Measurements from ENCODE around the gene AWAT2. TPM values are rescaled to one million over a fixed set of nuclear protein-coding genes. Genes with fewer than 3 reads are reported as not detected.

AWAT2 gene
- total RNA-seq, 1 experiment from 2014 or later = not detected

DNA sequence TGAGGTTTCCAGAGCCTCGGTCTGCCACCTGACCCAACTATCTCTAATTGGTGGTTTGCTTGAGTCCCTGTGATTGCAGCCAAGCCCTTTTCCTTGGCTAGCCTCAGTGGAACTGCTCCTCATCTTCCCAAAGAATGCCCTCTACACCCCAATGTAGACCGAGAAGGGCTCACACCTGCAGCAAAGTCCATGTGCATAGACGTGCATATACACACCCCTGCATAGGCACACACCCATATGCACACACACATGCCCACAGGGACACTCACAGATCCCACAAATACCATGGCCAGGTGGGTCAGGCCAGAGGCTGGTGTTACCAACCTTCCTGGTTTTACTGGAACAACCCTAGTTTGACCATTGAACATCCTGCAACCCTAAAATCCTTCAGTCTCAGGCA is 332 bp downstream of the AWAT2 start:
- ChIA-PET CTCF (no interaction called here), POLR2A (ENCODE audit: low non-redundant PET) (no interaction called here)
- no peak for DNase-seq (ENCODE audit: low spot score)
- Histone ChIP-seq H3K4me3 (ENCODE audit: low read depth, low read length, poor library complexity, severe bottlenecking) (no peak overlapping the region), H3K4me1 (ENCODE audit: insufficient read depth, low read length, poor library complexity, severe bottlenecking) (no peaks in the 10 kb centered on the region), H3K27me3 (replicated peaks; ENCODE audit: insufficient read depth, low read depth, low read length, poor library complexity) (no peaks in the 10 kb centered on the region), H3K36me3 (ENCODE audit: insufficient read depth, low read length, poor library complexity, severe bottlenecking) (no peaks in the 10 kb centered on the region), H3K9me3 (ENCODE audit: low read depth, low read length, poor library complexity, severe bottlenecking) (no peaks in the 10 kb centered on the region), H3K27ac (ENCODE audit: low read depth, low read length, poor library complexity, severe bottlenecking) (no peak overlapping the region)
- no peak for TF ChIP-seq EZH2 (IDR thresholded peaks at IDR 0.05; ENCODE audit: borderline replicate concordance, low read depth, low read length, poor library complexity, severe bottlenecking)
- TF ChIP-seq, protein P1, sequence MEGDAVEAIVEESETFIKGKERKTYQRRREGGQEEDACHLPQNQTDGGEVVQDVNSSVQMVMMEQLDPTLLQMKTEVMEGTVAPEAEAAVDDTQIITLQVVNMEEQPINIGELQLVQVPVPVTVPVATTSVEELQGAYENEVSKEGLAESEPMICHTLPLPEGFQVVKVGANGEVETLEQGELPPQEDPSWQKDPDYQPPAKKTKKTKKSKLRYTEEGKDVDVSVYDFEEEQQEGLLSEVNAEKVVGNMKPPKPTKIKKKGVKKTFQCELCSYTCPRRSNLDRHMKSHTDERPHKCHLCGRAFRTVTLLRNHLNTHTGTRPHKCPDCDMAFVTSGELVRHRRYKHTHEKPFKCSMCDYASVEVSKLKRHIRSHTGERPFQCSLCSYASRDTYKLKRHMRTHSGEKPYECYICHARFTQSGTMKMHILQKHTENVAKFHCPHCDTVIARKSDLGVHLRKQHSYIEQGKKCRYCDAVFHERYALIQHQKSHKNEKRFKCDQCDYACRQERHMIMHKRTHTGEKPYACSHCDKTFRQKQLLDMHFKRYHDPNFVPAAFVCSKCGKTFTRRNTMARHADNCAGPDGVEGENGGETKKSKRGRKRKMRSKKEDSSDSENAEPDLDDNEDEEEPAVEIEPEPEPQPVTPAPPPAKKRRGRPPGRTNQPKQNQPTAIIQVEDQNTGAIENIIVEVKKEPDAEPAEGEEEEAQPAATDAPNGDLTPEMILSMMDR (conservative IDR thresholded peaks at IDR 0.05; ENCODE audit: low read depth, low read length) = no peak
- BruUV-seq (replicated peaks) = no TSS peak
- intact Hi-C loops (cut with micrococcal nuclease; ENCODE audit: unreplicated experiment) = no loop called here

DNA sequence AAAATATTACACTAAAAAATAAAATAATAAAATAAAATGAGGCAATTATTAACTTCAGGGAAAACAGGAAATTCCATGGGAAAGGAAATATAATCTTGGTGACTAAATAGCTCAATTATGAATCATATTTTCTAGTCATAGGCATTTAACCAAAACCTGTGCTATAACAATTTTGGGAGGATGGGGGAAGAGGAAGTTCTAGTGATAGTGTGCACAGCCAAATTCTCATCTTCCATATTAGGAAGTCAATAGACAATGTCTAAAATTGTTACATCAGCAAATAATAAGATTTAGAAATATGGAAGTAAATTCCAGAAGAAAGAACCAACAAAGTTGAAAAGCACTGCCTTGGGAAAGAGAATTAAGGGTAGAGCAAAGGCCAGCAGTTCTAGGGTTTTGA is 2.8 kb downstream of the AWAT2 start:
- no peak for DNase-seq (ENCODE audit: low spot score)
- ChIA-PET POLR2A (ENCODE audit: low non-redundant PET) (no interaction called here), CTCF (no interaction called here)
- intact Hi-C loops (cut with micrococcal nuclease; ENCODE audit: unreplicated experiment) = no loop called here
- Histone ChIP-seq H3K36me3 (ENCODE audit: insufficient read depth, low read length, poor library complexity, severe bottlenecking) (no peaks in the 10 kb centered on the region), H3K27ac (ENCODE audit: low read depth, low read length, poor library complexity, severe bottlenecking) (no peak overlapping the region), H3K4me3 (ENCODE audit: low read depth, low read length, poor library complexity, severe bottlenecking) (no peak overlapping the region), H3K4me1 (ENCODE audit: insufficient read depth, low read length, poor library complexity, severe bottlenecking) (no peaks in the 10 kb centered on the region), H3K27me3 (replicated peaks; ENCODE audit: insufficient read depth, low read depth, low read length, poor library complexity) (no peaks in the 10 kb centered on the region), H3K9me3 (ENCODE audit: low read depth, low read length, poor library complexity, severe bottlenecking) (no peaks in the 10 kb centered on the region)
- no TSS peak for BruUV-seq (replicated peaks)
- no peak for TF ChIP-seq EZH2 (IDR thresholded peaks at IDR 0.05; ENCODE audit: borderline replicate concordance, low read depth, low read length, poor library complexity, severe bottlenecking)
- TF ChIP-seq, protein P1 (conservative IDR thresholded peaks at IDR 0.05; ENCODE audit: low read depth, low read length) = no peak

DNA sequence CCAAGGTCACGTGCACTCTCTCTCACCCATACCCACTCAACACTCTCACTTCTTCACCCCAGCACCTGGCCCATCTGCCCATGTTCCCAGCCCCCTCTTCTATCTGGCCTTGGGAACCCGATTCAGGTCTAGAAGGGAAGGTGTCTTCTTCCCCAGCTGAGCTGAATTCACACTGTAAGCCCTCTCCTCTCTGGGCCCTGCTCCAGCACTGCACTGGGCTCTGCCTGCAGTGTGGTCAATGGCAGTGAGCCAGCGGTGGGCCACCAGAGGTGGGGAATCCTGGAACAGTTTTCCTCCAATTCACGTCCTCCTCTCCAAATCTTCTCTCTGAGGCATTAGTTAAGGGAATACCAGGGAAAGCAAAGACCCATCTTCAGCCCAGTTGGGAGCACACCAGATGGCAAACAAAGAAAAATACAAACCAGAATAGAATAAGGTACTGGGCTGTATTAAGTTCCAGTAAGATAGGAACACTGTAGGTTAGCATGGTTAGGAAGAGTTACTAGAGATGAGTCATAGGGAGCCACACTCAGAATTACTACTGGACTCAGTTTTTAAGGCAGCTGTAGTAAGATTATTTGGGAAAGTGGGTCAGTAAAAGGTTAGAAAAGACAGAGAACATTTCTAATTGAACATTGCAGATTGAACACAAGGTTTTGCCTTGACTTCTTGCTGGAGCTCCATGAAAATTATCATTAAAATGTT is 5.0 kb downstream of the AWAT2 start:
- no peak for DNase-seq (ENCODE audit: low spot score)
- TF ChIP-seq, protein P1 (conservative IDR thresholded peaks at IDR 0.05; ENCODE audit: low read depth, low read length) = no peak
- TF ChIP-seq EZH2 (IDR thresholded peaks at IDR 0.05; ENCODE audit: borderline replicate concordance, low read depth, low read length, poor library complexity, severe bottlenecking) = no peak
- H3K36me3 ChIP-seq (ENCODE audit: insufficient read depth, low read length, poor library complexity, severe bottlenecking) = no peaks in the 10 kb centered on the region
- intact Hi-C loops (cut with micrococcal nuclease; ENCODE audit: unreplicated experiment) = no loop called here
- no TSS peak for BruUV-seq (replicated peaks)
- no peaks in the 10 kb centered on the region for H3K9me3 ChIP-seq (ENCODE audit: low read depth, low read length, poor library complexity, severe bottlenecking)
- H3K27me3 ChIP-seq (replicated peaks; ENCODE audit: insufficient read depth, low read depth, low read length, poor library complexity) = no peaks in the 10 kb centered on the region
- H3K27ac ChIP-seq (ENCODE audit: low read depth, low read length, poor library complexity, severe bottlenecking) = no peak overlapping the region
- POLR2A ChIA-PET (ENCODE audit: low non-redundant PET) = no interaction called here
- CTCF ChIA-PET = no interaction called here
- H3K4me1 ChIP-seq (ENCODE audit: insufficient read depth, low read length, poor library complexity, severe bottlenecking) = no peaks in the 10 kb centered on the region
- H3K4me3 ChIP-seq (ENCODE audit: low read depth, low read length, poor library complexity, severe bottlenecking) = no peak overlapping the region
